Measurements from ENCODE around the gene RIMS1. TPM values are rescaled to one million over a fixed set of nuclear protein-coding genes. Genes with fewer than 3 reads are reported as not detected.

RIMS1 gene
- total and polyA plus RNA-seq, 4 experiments from 2014 or later: not detected

- Histone ChIP-seq H3K36me3 (ENCODE audit: insufficient read depth, low read length) (no peaks in the 10 kb centered on the region), H3K9me3 (ENCODE audit: control insufficient read depth in 1 of 2, low read length in 2 of 2) (no peaks in the 10 kb centered on the region)
Measured at GRCh38 chr6:72288592-72288991, 402.2 kb downstream of the RIMS1 start.

GRCh38 chr6:72290620-72291019 is 404.3 kb downstream of the RIMS1 start:
- Histone ChIP-seq H3K36me3 (ENCODE audit: insufficient read depth, low read length) (no peaks in the 10 kb centered on the region), H3K4me1 (ENCODE audit: insufficient read depth, low read length) (no peaks in the 10 kb centered on the region), H3K4me3 (ENCODE audit: low read length in 2 of 2) (no peak overlapping the region), H3K27me3 (ENCODE audit: insufficient read depth, low read length) (no peaks in the 10 kb centered on the region), H3K27ac (ENCODE audit: low read depth, low read length) (no peak overlapping the region), H3K9me3 (ENCODE audit: control insufficient read depth in 1 of 2, low read length in 2 of 2) (no peaks in the 10 kb centered on the region)
- CTCF ChIA-PET (ENCODE audit: partially characterized antibody): no interaction called here
- POLR2A ChIA-PET (ENCODE audit: partially characterized antibody): no interaction called here
- H3K27ac Mint-ChIP-seq: no peak overlapping the region
- intact Hi-C loops (cut with micrococcal nuclease): no loop called here
- H3K9me3 Mint-ChIP-seq: no peaks in the 10 kb centered on the region
- no peaks in the 10 kb centered on the region for H3K4me1 Mint-ChIP-seq
- no peaks in the 10 kb centered on the region for H3K36me3 Mint-ChIP-seq
- H3K27me3 Mint-ChIP-seq: no peaks in the 10 kb centered on the region
- H3K4me3 Mint-ChIP-seq: no peak overlapping the region
- DNase-seq: no peak

More at GRCh38 chr6:72288592-72288991, 402.2 kb downstream of the RIMS1 start:
- intact Hi-C loops (cut with micrococcal nuclease): no loop called here
- H3K4me3 ChIP-seq (ENCODE audit: low read length in 2 of 2): no peak overlapping the region
- H3K4me3 Mint-ChIP-seq: no peak overlapping the region
- H3K9me3 Mint-ChIP-seq: peaks cover 0 to 5% (median 0%) of the 10 kb centered on the region in 8 donors
- no peak overlapping the region for H3K27ac ChIP-seq (ENCODE audit: low read depth, low read length)
- H3K4me1 ChIP-seq (ENCODE audit: insufficient read depth, low read length): no peaks in the 10 kb centered on the region
- no peaks in the 10 kb centered on the region for H3K36me3 Mint-ChIP-seq
- H3K27ac Mint-ChIP-seq: no peak overlapping the region
- H3K27me3 Mint-ChIP-seq: peaks cover 0 to 2% of the 10 kb centered on the region in 2 donors
- H3K4me1 Mint-ChIP-seq: no peaks in the 10 kb centered on the region
- CTCF ChIA-PET (ENCODE audit: partially characterized antibody): no interaction called here
- POLR2A ChIA-PET (ENCODE audit: partially characterized antibody): no interaction called here
- no peaks in the 10 kb centered on the region for H3K27me3 ChIP-seq (ENCODE audit: insufficient read depth, low read length)
- DNase-seq: no peak

GRCh38 chr6:72296375-72296774 is 410.0 kb downstream of the RIMS1 start:
- Mint-ChIP-seq H3K27me3 (no peaks in the 10 kb centered on the region), H3K36me3 (no peaks in the 10 kb centered on the region), H3K4me1 (no peaks in the 10 kb centered on the region), H3K27ac (no peak overlapping the region), H3K9me3 (no peaks in the 10 kb centered on the region), H3K4me3 (no peak overlapping the region)
- H3K27me3 ChIP-seq (ENCODE audit: insufficient read depth, low read length): no peaks in the 10 kb centered on the region
- no peaks in the 10 kb centered on the region for H3K36me3 ChIP-seq (ENCODE audit: insufficient read depth, low read length)
- ChIA-PET CTCF (ENCODE audit: partially characterized antibody) (no interaction called here), POLR2A (ENCODE audit: partially characterized antibody) (no interaction called here)
- no peak overlapping the region for H3K27ac ChIP-seq (ENCODE audit: low read depth, low read length)
- H3K4me3 ChIP-seq (ENCODE audit: low read length in 2 of 2): no peak overlapping the region
- intact Hi-C loops (cut with micrococcal nuclease): no loop called here
- DNase-seq: no peak
- H3K4me1 ChIP-seq (ENCODE audit: insufficient read depth, low read length): no peaks in the 10 kb centered on the region
- H3K9me3 ChIP-seq (ENCODE audit: control insufficient read depth in 1 of 2, low read length in 2 of 2): no peaks in the 10 kb centered on the region

GRCh38 chr6:72305971-72306370 is 419.6 kb downstream of the RIMS1 start:
- ChIA-PET CTCF (ENCODE audit: partially characterized antibody) (no interaction called here), POLR2A (ENCODE audit: partially characterized antibody) (no interaction called here)
- no peaks in the 10 kb centered on the region for H3K9me3 ChIP-seq (ENCODE audit: control insufficient read depth in 1 of 2, low read length in 2 of 2)
- DNase-seq: no peak
- H3K9me3 Mint-ChIP-seq: peaks cover 0 to 2% (median 0%) of the 10 kb centered on the region in 8 donors
- no peaks in the 10 kb centered on the region for H3K4me1 ChIP-seq (ENCODE audit: insufficient read depth, low read length)
- no peaks in the 10 kb centered on the region for H3K27me3 Mint-ChIP-seq
- no peaks in the 10 kb centered on the region for H3K36me3 Mint-ChIP-seq
- H3K27me3 ChIP-seq (ENCODE audit: insufficient read depth, low read length): no peaks in the 10 kb centered on the region
- H3K4me3 Mint-ChIP-seq: no peak overlapping the region
- no peak overlapping the region for H3K27ac ChIP-seq (ENCODE audit: low read depth, low read length)
- no peaks in the 10 kb centered on the region for H3K36me3 ChIP-seq (ENCODE audit: insufficient read depth, low read length)
- intact Hi-C loops (cut with micrococcal nuclease): no loop called here
- H3K27ac Mint-ChIP-seq: no peak overlapping the region
- no peak overlapping the region for H3K4me3 ChIP-seq (ENCODE audit: low read length in 2 of 2)
- H3K4me1 Mint-ChIP-seq: no peaks in the 10 kb centered on the region

- intact Hi-C loops (cut with micrococcal nuclease): no loop called here
- no peak overlapping the region for H3K27ac ChIP-seq (ENCODE audit: low read depth, low read length)
- no peak overlapping the region for H3K27ac Mint-ChIP-seq
- H3K27me3 ChIP-seq (ENCODE audit: insufficient read depth, low read length): no peaks in the 10 kb centered on the region
- peak in 1 of 5 donors; percentile 22 for DNase-seq
- peaks cover 0 to 2% (median 0%) of the 10 kb centered on the region in 8 donors for H3K9me3 Mint-ChIP-seq
- no peaks in the 10 kb centered on the region for H3K4me1 Mint-ChIP-seq
- no peak overlapping the region for H3K4me3 Mint-ChIP-seq
- H3K36me3 Mint-ChIP-seq: no peaks in the 10 kb centered on the region
- no peaks in the 10 kb centered on the region for H3K36me3 ChIP-seq (ENCODE audit: insufficient read depth, low read length)
- H3K4me1 ChIP-seq (ENCODE audit: insufficient read depth, low read length): no peaks in the 10 kb centered on the region
- ChIA-PET CTCF (ENCODE audit: partially characterized antibody) (no interaction called here), POLR2A (ENCODE audit: partially characterized antibody) (no interaction called here)
- no peak overlapping the region for H3K4me3 ChIP-seq (ENCODE audit: low read length in 2 of 2)
- no peaks in the 10 kb centered on the region for H3K9me3 ChIP-seq (ENCODE audit: control insufficient read depth in 1 of 2, low read length in 2 of 2)
- H3K27me3 Mint-ChIP-seq: peaks cover 0 to 2% of the 10 kb centered on the region in 2 donors
Measured at GRCh38 chr6:72316675-72317380, 430.5 kb downstream of the RIMS1 start.

- CTCF ChIA-PET (ENCODE audit: partially characterized antibody): no interaction called here
Measured at GRCh38 chr6:72321788-72322187, 435.4 kb downstream of the RIMS1 start.

GRCh38 chr6:72322771-72323170 is 436.4 kb downstream of the RIMS1 start:
- Mint-ChIP-seq H3K4me1 (no peaks in the 10 kb centered on the region), H3K9me3 (no peaks in the 10 kb centered on the region), H3K27me3 (peaks cover 0 to 2% of the 10 kb centered on the region in 2 donors), H3K4me3 (no peak overlapping the region), H3K27ac (no peak overlapping the region), H3K36me3 (no peaks in the 10 kb centered on the region)
- Histone ChIP-seq H3K27me3 (ENCODE audit: insufficient read depth, low read length) (no peaks in the 10 kb centered on the region), H3K27ac (ENCODE audit: low read depth, low read length) (no peak overlapping the region), H3K36me3 (ENCODE audit: insufficient read depth, low read length) (no peaks in the 10 kb centered on the region), H3K4me3 (ENCODE audit: low read length in 2 of 2) (no peak overlapping the region), H3K4me1 (ENCODE audit: insufficient read depth, low read length) (no peaks in the 10 kb centered on the region), H3K9me3 (ENCODE audit: control insufficient read depth in 1 of 2, low read length in 2 of 2) (no peaks in the 10 kb centered on the region)
- DNase-seq: no peak
- ChIA-PET POLR2A (ENCODE audit: partially characterized antibody) (no interaction called here), CTCF (ENCODE audit: partially characterized antibody) (no interaction called here)
- intact Hi-C loops (cut with micrococcal nuclease): no loop called here

More at GRCh38 chr6:72321788-72322187, 435.4 kb downstream of the RIMS1 start:
- H3K36me3 Mint-ChIP-seq: no peaks in the 10 kb centered on the region
- H3K27me3 ChIP-seq (ENCODE audit: insufficient read depth, low read length): no peaks in the 10 kb centered on the region
- no peaks in the 10 kb centered on the region for H3K4me1 ChIP-seq (ENCODE audit: insufficient read depth, low read length)
- H3K4me1 Mint-ChIP-seq: no peaks in the 10 kb centered on the region
- no peak for DNase-seq
- H3K27me3 Mint-ChIP-seq: peaks cover 0 to 2% of the 10 kb centered on the region in 2 donors
- H3K36me3 ChIP-seq (ENCODE audit: insufficient read depth, low read length): no peaks in the 10 kb centered on the region
- intact Hi-C loops (cut with micrococcal nuclease): no loop called here
- no peak overlapping the region for H3K27ac ChIP-seq (ENCODE audit: low read depth, low read length)
- no peak overlapping the region for H3K4me3 Mint-ChIP-seq
- no peak overlapping the region for H3K4me3 ChIP-seq (ENCODE audit: low read length in 2 of 2)
- no peaks in the 10 kb centered on the region for H3K9me3 ChIP-seq (ENCODE audit: control insufficient read depth in 1 of 2, low read length in 2 of 2)
- POLR2A ChIA-PET (ENCODE audit: partially characterized antibody): no interaction called here
- H3K9me3 Mint-ChIP-seq: no peaks in the 10 kb centered on the region
- no peak overlapping the region for H3K27ac Mint-ChIP-seq

- intact Hi-C loops (cut with micrococcal nuclease): no loop called here
- CTCF ChIA-PET (ENCODE audit: partially characterized antibody): no interaction called here
Measured at GRCh38 chr6:72324591-72324990, 438.2 kb downstream of the RIMS1 start.

More at GRCh38 chr6:72324591-72324990, 438.2 kb downstream of the RIMS1 start:
- Histone ChIP-seq H3K4me3 (ENCODE audit: low read length in 2 of 2) (no peak overlapping the region), H3K27ac (ENCODE audit: low read depth, low read length) (no peak overlapping the region), H3K4me1 (ENCODE audit: insufficient read depth, low read length) (no peaks in the 10 kb centered on the region), H3K36me3 (ENCODE audit: insufficient read depth, low read length) (no peaks in the 10 kb centered on the region), H3K9me3 (ENCODE audit: control insufficient read depth in 1 of 2, low read length in 2 of 2) (no peaks in the 10 kb centered on the region), H3K27me3 (ENCODE audit: insufficient read depth, low read length) (no peaks in the 10 kb centered on the region)
- Mint-ChIP-seq H3K9me3 (no peaks in the 10 kb centered on the region), H3K36me3 (no peaks in the 10 kb centered on the region), H3K4me1 (no peaks in the 10 kb centered on the region), H3K27ac (no peak overlapping the region), H3K4me3 (no peak overlapping the region), H3K27me3 (peaks cover 0 to 2% of the 10 kb centered on the region in 2 donors)
- DNase-seq: no peak
- POLR2A ChIA-PET (ENCODE audit: partially characterized antibody): no interaction called here

All from CD4-positive, alpha-beta memory T cell (primary cell).